CD4-positive, alpha-beta T cell treated with Interleukin-4 for 4 hours (primary cell): Measurements from ENCODE around the gene PLBD1.

Source experiments
- DNase-seq: peaks from one replicate; pipeline ENCODE4 v3.0.0-alpha.2; 2020

Gene PLBD1

GRCh38 chr12:14482361-14482760 is 85.3 kb downstream of the PLBD1 start:
- DNase-seq = no peak

DNA sequence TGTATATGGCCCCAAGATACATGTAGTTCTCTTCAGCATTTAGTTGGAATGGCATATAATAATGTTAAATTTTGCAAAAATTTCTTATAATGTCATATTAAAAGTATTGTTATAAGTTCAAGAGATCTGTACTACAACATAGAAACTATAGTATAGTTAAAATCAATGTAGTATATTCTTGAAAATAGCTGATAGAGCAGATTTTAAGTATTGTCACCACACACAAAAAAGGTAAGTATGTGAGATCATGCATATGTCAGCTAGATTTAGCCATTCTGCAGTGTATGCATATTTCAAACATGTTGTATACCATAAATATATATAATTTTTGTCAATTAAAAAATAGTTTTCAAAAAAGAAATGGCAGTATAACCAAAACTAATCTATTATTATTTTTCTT is 86.5 kb downstream of the PLBD1 start:
- DNase-seq = no peak

GRCh38 chr12:14479004-14479403 is 88.7 kb downstream of the PLBD1 start:
- no peak for DNase-seq

DNA sequence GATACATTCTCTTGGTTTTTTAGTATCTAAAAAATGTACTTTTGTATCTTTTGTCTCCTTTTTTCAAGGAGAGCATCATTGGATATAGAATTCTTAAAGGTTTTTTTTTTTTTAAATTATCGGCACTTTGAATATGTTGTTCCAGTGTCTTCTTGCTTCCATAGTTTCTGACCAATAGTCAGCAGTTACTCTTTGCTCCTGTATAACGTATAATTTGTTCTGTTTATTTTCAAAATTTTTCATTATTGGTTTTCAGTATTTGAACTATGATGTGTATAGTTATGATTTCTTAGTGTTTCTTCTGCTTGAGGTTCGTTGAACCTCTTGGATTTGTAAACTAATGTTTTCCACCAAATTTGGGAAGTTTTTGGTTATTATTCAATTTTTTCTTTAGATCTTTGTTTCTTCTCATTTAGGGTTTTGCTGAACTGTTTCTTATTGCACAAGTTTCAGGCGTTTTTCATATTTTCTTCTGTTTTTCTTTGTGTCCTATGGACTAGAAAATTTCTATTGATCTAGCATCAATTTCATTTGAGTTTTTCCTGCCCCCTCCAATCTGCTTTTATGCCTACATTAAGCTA is 93.9 kb downstream of the PLBD1 start:
- DNase-seq = no peak

GRCh38 chr12:14471497-14471896 is 96.2 kb downstream of the PLBD1 start:
- DNase-seq = no peak

DNA sequence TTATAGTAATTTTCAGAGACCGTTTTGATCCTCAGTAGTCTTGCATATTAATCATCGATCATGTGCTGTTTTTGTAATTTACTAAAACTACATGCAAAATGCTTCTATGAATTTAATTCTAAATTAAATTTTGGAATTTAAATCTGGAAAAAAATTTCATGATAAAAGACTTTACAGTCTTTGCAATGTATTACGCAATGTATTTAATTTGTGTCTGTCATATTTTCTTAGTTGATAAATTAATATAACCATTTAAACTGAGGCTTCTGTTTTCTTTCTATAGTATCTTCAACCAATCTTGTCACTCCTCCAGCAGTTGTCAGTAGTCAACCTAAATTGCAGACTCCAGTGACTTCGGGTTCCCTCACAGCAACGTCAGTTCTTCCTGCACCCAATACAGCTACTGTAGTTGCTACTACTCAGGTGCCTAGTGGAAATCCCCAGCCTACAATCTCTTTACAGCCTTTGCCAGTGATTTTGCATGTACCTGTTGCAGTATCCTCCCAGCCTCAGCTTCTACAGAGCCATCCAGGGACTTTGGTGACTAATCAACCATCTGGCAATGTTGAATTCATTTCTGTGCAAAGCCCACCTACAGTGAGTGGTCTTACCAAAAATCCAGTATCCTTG is 107.4 kb downstream of the PLBD1 start:
- DNase-seq = no peak

DNA sequence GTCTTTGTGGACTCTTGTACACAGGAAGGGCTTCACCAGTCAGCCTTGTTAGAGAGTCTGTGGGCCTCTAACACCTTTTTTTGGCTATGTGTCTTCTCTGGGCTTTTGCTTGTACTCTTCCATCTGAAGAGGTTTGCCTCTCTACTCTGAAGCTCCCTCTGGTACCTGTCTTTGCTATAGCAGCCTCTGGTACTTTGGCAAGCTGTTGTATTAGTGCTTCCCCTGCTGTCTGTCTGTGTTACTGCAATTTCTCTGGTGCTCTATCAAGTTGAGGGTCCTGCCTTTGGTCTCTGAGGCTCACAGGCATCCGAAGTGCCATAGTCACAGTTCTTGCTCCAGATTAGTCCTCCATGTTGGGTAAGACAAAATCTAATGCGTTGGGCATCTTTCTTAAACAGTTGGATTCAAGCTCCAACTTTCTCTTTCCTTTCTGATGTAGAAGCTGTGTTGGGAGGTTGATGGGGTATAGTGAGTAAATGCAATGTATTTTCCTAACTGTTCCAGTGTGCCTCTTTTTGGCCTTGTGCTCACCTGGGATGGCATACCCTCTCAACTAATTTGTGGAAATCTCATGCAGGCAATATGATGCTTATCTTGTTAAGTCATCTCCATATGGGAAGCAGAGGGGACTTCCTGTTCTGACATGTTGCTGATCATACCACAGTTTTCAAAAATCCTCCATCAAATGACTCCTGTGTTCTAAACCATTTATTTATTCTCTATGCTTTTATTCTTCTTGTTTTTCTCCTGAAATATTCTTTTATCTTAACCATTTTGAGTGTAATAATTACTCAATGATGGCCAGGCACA is 113.4 kb downstream of the PLBD1 start:
- DNase-seq = peak; percentile 57
